ENCODE measurements around the gene RAD51B. TPM values are rescaled to one million over a fixed set of nuclear protein-coding genes. Genes with fewer than 3 reads are reported as not detected.

Gene RAD51B
- total RNA-seq, 1 experiment from 2014 or later: 20.0 TPM

GRCh38 chr14:68575426-68575825, 755.8 kb downstream of the RAD51B start:
- no peaks in the 10 kb centered on the region for H3K9me3 ChIP-seq (ENCODE audit: control insufficient read depth in 1 of 2, insufficient read depth in 1 of 2, low read depth in 1 of 2, low read length in 2 of 2)
- DNase-seq (ENCODE audit: low read depth, low spot score): no peak
- ChIA-PET POLR2A (interaction anchor here (1.5 to 1.8 kb wide), 2 partner anchors 10 to 29 kb away, joined by 4 to 9 read pairs; no protein-coding TSS in a partner anchor), CTCF (no interaction called here), RAD21 (ENCODE audit: low non-redundant PET in 1 of 2, low total read pairs in 2 of 2, uncharacterized antibody in 2 of 2, unreplicated experiment in 2 of 2) (interaction anchor here in 1 of 2 experiments (1.1 to 1.4 kb wide), 2 partner anchors 27 to 326 kb away, joined by 5 to 12 read pairs; no protein-coding TSS in a partner anchor)
- H3K9ac ChIP-seq (ENCODE audit: low read length): peak overlapping the region; percentile 56; the same call in 1 of the 2 replicates
- BruUV-seq (replicated peaks): no TSS peak
- peak overlapping the region; percentile 57 for H3K4me2 ChIP-seq (ENCODE audit: low read length)
- peak overlapping the region; percentile 83 for H3K27ac ChIP-seq (ENCODE audit: low read depth, low read length)
- H3K4me1 ChIP-seq (ENCODE audit: control insufficient read depth in 1 of 2, insufficient read depth in 2 of 2, low read length in 2 of 2): peaks cover 57 to 61% of the 10 kb centered on the region in 2 experiments
- TF ChIP-seq REST (IDR thresholded peaks at IDR 0.05; ENCODE audit: low read depth) (no peak), JUND (IDR thresholded peaks at IDR 0.05) (no peak), CBX3 (IDR thresholded peaks at IDR 0.05; ENCODE audit: low read depth) (no peak), POLR2A (IDR thresholded peaks at IDR 0.05; ENCODE audit: borderline replicate concordance, extremely low read depth, insufficient read depth, insufficient read length) (no peak)
- H3K4me3 ChIP-seq (replicated peaks in 1 of 2; ENCODE audit: low read depth in 1 of 2, low read length in 2 of 2): no peak overlapping the region
- H4K20me1 ChIP-seq (ENCODE audit: insufficient read depth): no peaks in the 10 kb centered on the region
- no peak overlapping the region for H2AFZ ChIP-seq (ENCODE audit: low read depth, low read length, poor library complexity, severe bottlenecking)
- no peaks in the 10 kb centered on the region for H3K36me3 ChIP-seq (ENCODE audit: control insufficient read depth in 1 of 2, insufficient read depth in 2 of 2, low read length in 2 of 2)
- intact Hi-C loops (cut with micrococcal nuclease): no loop called here
- H3K9me2 ChIP-seq (ENCODE audit: insufficient read depth): no peaks in the 10 kb centered on the region
- H3K27me3 ChIP-seq (ENCODE audit: insufficient read depth, low read length): no peaks in the 10 kb centered on the region
- no peak for ATAC-seq
- no peaks in the 10 kb centered on the region for H3K79me2 ChIP-seq (ENCODE audit: insufficient read depth, low read length)

- H4K20me1 ChIP-seq (ENCODE audit: insufficient read depth): no peaks in the 10 kb centered on the region
- intact Hi-C loops (cut with micrococcal nuclease): no loop called here
- POLR2A ChIA-PET: interaction anchor here (1.1 to 1.8 kb wide), 5 partner anchors 10 to 326 kb away, joined by 3 to 9 read pairs (median 3); no protein-coding TSS in a partner anchor
Observed at GRCh38 chr14:68576031-68576430, 756.5 kb downstream of the RAD51B start.

More at GRCh38 chr14:68576031-68576430, 756.5 kb downstream of the RAD51B start:
- BruUV-seq (replicated peaks): no TSS peak
- Histone ChIP-seq H3K4me3 (replicated peaks in 1 of 2; ENCODE audit: low read depth in 1 of 2, low read length in 2 of 2) (no peak overlapping the region), H3K4me2 (ENCODE audit: low read length) (peak overlapping the region; percentile 57), H3K9ac (ENCODE audit: low read length) (peak overlapping the region; percentile 56), H3K36me3 (ENCODE audit: control insufficient read depth in 1 of 2, insufficient read depth in 2 of 2, low read length in 2 of 2) (no peaks in the 10 kb centered on the region), H3K4me1 (ENCODE audit: control insufficient read depth in 1 of 2, insufficient read depth in 2 of 2, low read length in 2 of 2) (peaks cover 61 to 64% of the 10 kb centered on the region in 2 experiments), H3K9me2 (ENCODE audit: insufficient read depth) (no peaks in the 10 kb centered on the region), H3K79me2 (ENCODE audit: insufficient read depth, low read length) (no peaks in the 10 kb centered on the region), H3K27ac (ENCODE audit: low read depth, low read length) (peak overlapping the region; percentile 83), H2AFZ (ENCODE audit: low read depth, low read length, poor library complexity, severe bottlenecking) (no peak overlapping the region), H3K27me3 (ENCODE audit: insufficient read depth, low read length) (no peaks in the 10 kb centered on the region), H3K9me3 (ENCODE audit: control insufficient read depth in 1 of 2, insufficient read depth in 1 of 2, low read depth in 1 of 2, low read length in 2 of 2) (no peaks in the 10 kb centered on the region)
- ATAC-seq (peak; percentile 23), DNase-seq (ENCODE audit: low read depth, low spot score) (no peak)
- TF ChIP-seq YY1 (IDR thresholded peaks at IDR 0.05; ENCODE audit: extremely low read depth, insufficient replicate concordance, low read depth, low read length) (no peak), SIN3A (IDR thresholded peaks at IDR 0.05; ENCODE audit: low read depth) (peak; percentile 58; the same call in 1 of the 2 replicates)
- RAD21 ChIA-PET (ENCODE audit: low non-redundant PET in 1 of 2, low total read pairs in 2 of 2, uncharacterized antibody in 2 of 2, unreplicated experiment in 2 of 2): interaction anchor here in 1 of 2 experiments (1.1 to 1.4 kb wide), 3 partner anchors 27 to 326 kb away, joined by 3 to 12 read pairs (median 5); no protein-coding TSS in a partner anchor
- CTCF ChIA-PET: no interaction called here

All from HCT116 (cell line).